Loucy (cell line): ENCODE data around the gene SEZ6.

ENCODE experiments used
- H2AFZ ChIP-seq: fragments of 200-600 bp; sonication (generic); 2 replicates; pipeline ENCODE4 v1.6.0; 2016; ENCODE audit warnings: antibody characterized with exemption, mild to moderate bottlenecking, low read length, moderate library complexity
- H3F3A ChIP-seq: fragments of 200-600 bp; 2 replicates; pipeline ENCODE4 v1.6.0; 2016; ENCODE audit warnings: antibody characterized with exemption, low read depth, mild to moderate bottlenecking
- H3K27me3 ChIP-seq: fragments of 200-600 bp; sonication (generic); 2 replicates; pipeline ENCODE4 v1.6.1; 2014; ENCODE audit warnings: low read length, mild to moderate bottlenecking; ENCODE audit not compliant: insufficient read depth, poor library complexity, severe bottlenecking
- H3K36me3 ChIP-seq: fragments of 200-600 bp; sonication (generic); 2 replicates; pipeline ENCODE4 v1.6.1; 2016; ENCODE audit warnings: low read length; ENCODE audit not compliant: insufficient read depth
- H3K4me1 ChIP-seq: fragments of 200-600 bp; sonication (generic); 2 replicates; pipeline ENCODE4 v1.5.1; 2014; ENCODE audit warnings: low read length, mild to moderate bottlenecking; ENCODE audit not compliant: insufficient read depth, poor library complexity, severe bottlenecking
- H3K4me2 ChIP-seq: fragments of 200-600 bp; sonication (generic); 2 replicates; pipeline ENCODE4 v1.6.0; 2014; ENCODE audit warnings: antibody characterized with exemption, low read length, low read depth, mild to moderate bottlenecking; ENCODE audit not compliant: poor library complexity, severe bottlenecking
- H3K4me3 ChIP-seq: fragments of 200-600 bp; sonication (generic); 2 replicates; pipeline ENCODE4 v1.5.1; 2014; ENCODE audit warnings: low read length, mild to moderate bottlenecking, mixed read lengths; ENCODE audit not compliant: poor library complexity, severe bottlenecking
- H3K79me2 ChIP-seq: fragments of 200-600 bp; sonication (generic); 2 replicates; pipeline ENCODE4 v1.6.1; 2014; ENCODE audit warnings: low read length; ENCODE audit not compliant: insufficient read depth
- H3K9ac ChIP-seq: fragments of 200-600 bp; sonication (generic); 2 replicates; pipeline ENCODE4 v1.6.0; 2014; ENCODE audit warnings: mild to moderate bottlenecking, low read depth, low read length, moderate library complexity; ENCODE audit not compliant: poor library complexity, severe bottlenecking
- H3K9me2 ChIP-seq: fragments of 200-600 bp; sonication (generic); replicated peaks from 2 replicates; pipeline ENCODE4 v1.6.1; 2016; ENCODE audit warnings: low read depth, low read length, mixed read lengths
- H3K9me3 ChIP-seq: fragments of 200-600 bp; sonication (generic); 2 replicates; pipeline ENCODE4 v1.6.1; 2014; ENCODE audit warnings: mild to moderate bottlenecking, antibody characterized with exemption, low read length, low read depth; ENCODE audit not compliant: insufficient read depth
- H4K20me1 ChIP-seq: fragments of 200-600 bp; sonication (generic); 2 replicates; pipeline ENCODE4 v1.6.0; 2014; ENCODE audit warnings: antibody characterized with exemption, low read length, mild to moderate bottlenecking; ENCODE audit not compliant: insufficient read depth, poor library complexity, severe bottlenecking
- CTCF ChIP-seq: fragments of 200-600 bp; sonication (generic); conservative IDR thresholded peaks from 2 replicates; pipeline ENCODE4 v1.5.1; 2014; ENCODE audit warnings: mild to moderate bottlenecking, antibody characterized with exemption, low read length
- EZH2phosphoT487 ChIP-seq: fragments of 200-600 bp; IDR thresholded peaks from 2 replicates; pipeline ENCODE4 v1.6.1; 2018; ENCODE audit warnings: antibody characterized with exemption, mild to moderate bottlenecking, moderate library complexity, borderline replicate concordance

Gene SEZ6

GRCh38 chr17:29022074-29022473 lies 16.2 kb upstream of the SEZ6 start:
- TF ChIP-seq EZH2phosphoT487 (no peak), CTCF (no peak)
- Histone ChIP-seq H3K36me3 (no peaks in the 10 kb centered on the region), H4K20me1 (no peaks in the 10 kb centered on the region), H3K4me3 (no peak overlapping the region), H2AFZ (no peak overlapping the region), H3K27me3 (no peaks in the 10 kb centered on the region), H3K4me1 (peaks cover 13% of the 10 kb centered on the region), H3K79me2 (no peaks in the 10 kb centered on the region), H3F3A (no peaks in the 10 kb centered on the region), H3K9me2 (no peaks in the 10 kb centered on the region), H3K4me2 (no peak overlapping the region), H3K9me3 (no peaks in the 10 kb centered on the region), H3K9ac (no peak overlapping the region)

- no peaks in the 10 kb centered on the region for H3K36me3 ChIP-seq
- no peak overlapping the region for H3K4me3 ChIP-seq
- no peaks in the 10 kb centered on the region for H4K20me1 ChIP-seq
- H2AFZ ChIP-seq: no peak overlapping the region
- no peaks in the 10 kb centered on the region for H3K27me3 ChIP-seq
- peaks cover 13% of the 10 kb centered on the region for H3K4me1 ChIP-seq
- no peaks in the 10 kb centered on the region for H3F3A ChIP-seq
- no peak overlapping the region for H3K4me2 ChIP-seq
- H3K9ac ChIP-seq: no peak overlapping the region
- H3K9me3 ChIP-seq: no peaks in the 10 kb centered on the region
- H3K9me2 ChIP-seq: no peaks in the 10 kb centered on the region
- TF ChIP-seq EZH2phosphoT487 (no peak), CTCF (no peak)
- no peaks in the 10 kb centered on the region for H3K79me2 ChIP-seq
Measured at GRCh38 chr17:29021226-29021625, 15.4 kb upstream of the SEZ6 start.

GRCh38 chr17:29020576-29020975 lies 14.7 kb upstream of the SEZ6 start:
- no peak overlapping the region for H3K4me3 ChIP-seq
- no peaks in the 10 kb centered on the region for H3K36me3 ChIP-seq
- H4K20me1 ChIP-seq: no peaks in the 10 kb centered on the region
- H2AFZ ChIP-seq: no peak overlapping the region
- no peaks in the 10 kb centered on the region for H3K27me3 ChIP-seq
- H3K9ac ChIP-seq: no peak overlapping the region
- H3K4me1 ChIP-seq: peaks cover 13% of the 10 kb centered on the region
- H3F3A ChIP-seq: no peaks in the 10 kb centered on the region
- H3K9me2 ChIP-seq: no peaks in the 10 kb centered on the region
- no peaks in the 10 kb centered on the region for H3K9me3 ChIP-seq
- no peaks in the 10 kb centered on the region for H3K79me2 ChIP-seq
- TF ChIP-seq CTCF (no peak), EZH2phosphoT487 (no peak)
- H3K4me2 ChIP-seq: no peak overlapping the region
